Thyroid gland (tissue), 4 donors: ENCODE data around the gene TSHZ2. TPM values are rescaled to one million over a fixed set of nuclear protein-coding genes. Genes with fewer than 3 reads are reported as not detected.

Experiments
- DNase-seq, 2 donors: peaks; one replicate each; pipeline ENCODE4 v3.0.0-alpha.2; 2019
- H3K27ac ChIP-seq, 3 donors: fragments of 200-600 bp; sonication (generic); 1 replicate in 2 of 3; 2 replicates in 1 of 3; pipeline ENCODE4 v1.5.1; 2016 to 2019; ENCODE audit warnings: mild to moderate bottlenecking in 1 of 3, moderate library complexity in 1 of 3
- H3K27me3 ChIP-seq: fragments of 200-600 bp; sonication (generic); one replicate; pipeline ENCODE4 v1.5.1; 2019
- H3K36me3 ChIP-seq, 2 donors: fragments of 200-600 bp; sonication (generic); one replicate each; pipeline ENCODE4 v1.5.1; 2016 to 2019
- H3K4me1 ChIP-seq, 2 donors: fragments of 200-600 bp; sonication (generic); one replicate each; pipeline ENCODE4 v1.5.1; 2017 to 2019
- H3K4me3 ChIP-seq, 3 donors: fragments of 200-600 bp; sonication (generic); replicated peaks in 1 of 3; 1 replicate in 2 of 3; 2 replicates in 1 of 3; pipeline ENCODE4 v1.5.1; 2016; ENCODE audit warnings: mild to moderate bottlenecking in 1 of 3
- H3K9me3 ChIP-seq: fragments of 200-600 bp; sonication (generic); one replicate; pipeline ENCODE4 v1.5.1; 2017
- CTCF ChIP-seq, 6 experiments: fragments of 200-600 bp in 3 of 6; fragments of 450-650 bp in 3 of 6; sonication (generic) in 3 of 6; IDR thresholded peaks; one replicate each; pipeline ENCODE4 v1.5.1; 2016 to 2019; ENCODE audit warnings: antibody characterized with exemption in 6 of 6, mild to moderate bottlenecking in 2 of 6, inconsistent platforms in 1 of 6, moderate library complexity in 1 of 6
- POLR2A ChIP-seq, 2 donors: fragments of 450-650 bp; IDR thresholded peaks; one replicate each; pipeline ENCODE4 v1.6.1; 2017; ENCODE audit warnings: antibody characterized with exemption in 2 of 2, mild to moderate bottlenecking in 2 of 2, moderate library complexity in 1 of 2
- WGBS, 2 donors: methylation state at CpG; one replicate each; pipeline ENCODE4 v1.1.5; 2017; 5-methylcytosine and 5-hydroxymethylcytosine counted together
- intact Hi-C: fragments of 100-400 bp; cut with DNase I; formaldehyde crosslinking; loops from one replicate; pipeline ENCODE4 v1.15.1; 2023
- total RNA-seq, 4 donors: library from RNA; depleted of rRNA; stranded (reverse); fragments of >200 nt; gene quantifications; one replicate each; pipeline ENCODE4 v1.2.3, GENCODE V29; 2016

The TSHZ2 gene
- total RNA-seq, 4 donors from 2014 or later = 11.0 to 27.9 (median 14.0) TPM

- H3K27ac ChIP-seq = no peak overlapping the region
- H3K27me3 ChIP-seq = no peaks in the 10 kb centered on the region
- intact Hi-C loops = no loop called here
- WGBS, 2 donors = 98% methylated on average over 7 of the region's 7 CpGs
- H3K4me1 ChIP-seq = no peaks in the 10 kb centered on the region
- TF ChIP-seq POLR2A (IDR thresholded peaks at IDR 0.05) (no peak), CTCF (IDR thresholded peaks at IDR 0.05) (no peak)
- H3K9me3 ChIP-seq = no peaks in the 10 kb centered on the region
- no peak for DNase-seq
- no peak overlapping the region for H3K4me3 ChIP-seq
- no peaks in the 10 kb centered on the region for H3K36me3 ChIP-seq
Observed at GRCh38 chr20:53297154-53297529, 325.0 kb downstream of the TSHZ2 start.

GRCh38 chr20:53298260-53298659 is 326.1 kb downstream of the TSHZ2 start:
- WGBS, 2 donors = 75 to 89% methylated on average over 6 of the region's 6 CpGs
- Histone ChIP-seq H3K4me3 (no peak overlapping the region), H3K27me3 (no peaks in the 10 kb centered on the region), H3K4me1 (no peaks in the 10 kb centered on the region), H3K36me3 (no peaks in the 10 kb centered on the region), H3K9me3 (no peaks in the 10 kb centered on the region), H3K27ac (no peak overlapping the region)
- TF ChIP-seq CTCF (IDR thresholded peaks at IDR 0.05) = no peak
- no peak for TF ChIP-seq POLR2A (IDR thresholded peaks at IDR 0.05)
- intact Hi-C loops = no loop called here
- no peak for DNase-seq

GRCh38 chr20:53298911-53299310 is 326.8 kb downstream of the TSHZ2 start:
- intact Hi-C loops = no loop called here

GRCh38 chr20:53299831-53300230 is 327.7 kb downstream of the TSHZ2 start:
- Histone ChIP-seq H3K4me3 (no peak overlapping the region), H3K36me3 (no peaks in the 10 kb centered on the region), H3K4me1 (no peaks in the 10 kb centered on the region), H3K9me3 (no peaks in the 10 kb centered on the region), H3K27me3 (no peaks in the 10 kb centered on the region), H3K27ac (no peak overlapping the region)
- intact Hi-C loops = no loop called here
- TF ChIP-seq CTCF (IDR thresholded peaks at IDR 0.05) (no peak), POLR2A (IDR thresholded peaks at IDR 0.05) (no peak)
- 36 to 48% methylated on average over 4 of the region's 4 CpGs for WGBS, 2 donors
- DNase-seq = no peak

More at GRCh38 chr20:53298911-53299310, 326.8 kb downstream of the TSHZ2 start:
- H3K9me3 ChIP-seq = no peaks in the 10 kb centered on the region
- no peaks in the 10 kb centered on the region for H3K4me1 ChIP-seq
- no peak overlapping the region for H3K27ac ChIP-seq
- 94 to 96% methylated on average over 1 of the region's 1 CpG for WGBS, 2 donors
- no peak overlapping the region for H3K4me3 ChIP-seq
- TF ChIP-seq CTCF (IDR thresholded peaks at IDR 0.05) (no peak), POLR2A (IDR thresholded peaks at IDR 0.05) (no peak)
- no peaks in the 10 kb centered on the region for H3K36me3 ChIP-seq
- no peaks in the 10 kb centered on the region for H3K27me3 ChIP-seq
- DNase-seq = no peak

GRCh38 chr20:53301869-53302268 is 329.7 kb downstream of the TSHZ2 start:
- DNase-seq = no peak
- no peaks in the 10 kb centered on the region for H3K4me1 ChIP-seq
- H3K4me3 ChIP-seq = no peak overlapping the region
- intact Hi-C loops = no loop called here
- no peaks in the 10 kb centered on the region for H3K27me3 ChIP-seq
- no peak for TF ChIP-seq POLR2A (IDR thresholded peaks at IDR 0.05)
- no peak for TF ChIP-seq CTCF (IDR thresholded peaks at IDR 0.05)
- 93 to 96% methylated on average over 13 of the region's 13 CpGs for WGBS, 2 donors
- no peak overlapping the region for H3K27ac ChIP-seq
- no peaks in the 10 kb centered on the region for H3K9me3 ChIP-seq
- H3K36me3 ChIP-seq = no peaks in the 10 kb centered on the region
